Activated CD4-positive, alpha-beta T cell treated with anti-CD3 and anti-CD28 coated beads, Interleukin-2, Interleukin-6, amounts not matched to agents 100 ng/mL and 50 ng/mL, durations not matched to agents 16 hours and 8 hours (primary cell): ENCODE data around the gene RFXANK.
"Not testable (repeated sequence)": the region's sequence is repeated elsewhere in the genome, so short reads cannot be mapped to it uniquely, and the experiment has no call there.

Source experiments
- DNase-seq: peaks from one replicate; pipeline ENCODE4 v3.0.0-alpha.2; 2020

Gene RFXANK

DNA sequence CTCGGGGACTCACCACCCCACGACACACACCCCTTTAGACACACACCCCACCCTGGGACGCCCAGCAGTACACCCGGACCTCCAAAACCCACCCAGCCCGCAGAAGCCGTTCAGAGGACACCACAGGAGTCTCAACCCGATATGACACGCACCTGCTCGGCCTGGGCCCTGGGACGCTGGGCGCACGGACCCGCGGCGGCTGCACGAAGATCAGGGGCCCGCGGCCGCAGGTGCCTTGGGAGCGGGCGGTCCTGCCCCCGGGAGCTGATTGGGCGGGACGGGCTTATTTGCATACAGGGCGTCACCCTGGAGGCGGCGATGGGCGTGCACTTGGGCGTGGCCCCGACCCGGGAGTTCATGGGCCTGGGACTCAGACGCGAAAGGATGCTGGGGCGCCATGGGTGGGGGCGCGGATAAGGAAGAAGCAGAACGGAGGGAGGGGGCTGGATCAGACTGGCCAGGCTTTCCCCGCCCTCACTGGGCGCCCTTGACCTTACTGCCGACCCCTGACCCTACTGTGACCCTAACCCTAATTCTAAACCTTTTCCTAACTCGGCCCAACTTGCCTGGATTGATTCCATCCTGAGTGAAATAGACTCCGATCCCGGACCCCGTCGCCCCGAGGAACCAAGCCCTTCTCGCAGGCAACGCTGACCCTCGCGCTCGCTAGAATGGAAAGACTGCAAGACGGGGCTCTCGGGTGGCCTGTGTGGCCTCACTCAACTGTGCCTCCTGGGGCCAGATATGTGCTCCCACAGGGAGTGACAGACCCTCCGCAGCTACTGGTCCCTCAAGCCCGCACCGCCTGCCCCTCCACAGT, 21.8 kb upstream of the RFXANK start, which contains the start of gene MEF2B:
MEF2B (minus strand) TSS at position 211 of the 820 bp plus-strand sequence. CDS start 19,528 bp downstream, outside the sequence.
- peak; percentile 79 for DNase-seq

DNA sequence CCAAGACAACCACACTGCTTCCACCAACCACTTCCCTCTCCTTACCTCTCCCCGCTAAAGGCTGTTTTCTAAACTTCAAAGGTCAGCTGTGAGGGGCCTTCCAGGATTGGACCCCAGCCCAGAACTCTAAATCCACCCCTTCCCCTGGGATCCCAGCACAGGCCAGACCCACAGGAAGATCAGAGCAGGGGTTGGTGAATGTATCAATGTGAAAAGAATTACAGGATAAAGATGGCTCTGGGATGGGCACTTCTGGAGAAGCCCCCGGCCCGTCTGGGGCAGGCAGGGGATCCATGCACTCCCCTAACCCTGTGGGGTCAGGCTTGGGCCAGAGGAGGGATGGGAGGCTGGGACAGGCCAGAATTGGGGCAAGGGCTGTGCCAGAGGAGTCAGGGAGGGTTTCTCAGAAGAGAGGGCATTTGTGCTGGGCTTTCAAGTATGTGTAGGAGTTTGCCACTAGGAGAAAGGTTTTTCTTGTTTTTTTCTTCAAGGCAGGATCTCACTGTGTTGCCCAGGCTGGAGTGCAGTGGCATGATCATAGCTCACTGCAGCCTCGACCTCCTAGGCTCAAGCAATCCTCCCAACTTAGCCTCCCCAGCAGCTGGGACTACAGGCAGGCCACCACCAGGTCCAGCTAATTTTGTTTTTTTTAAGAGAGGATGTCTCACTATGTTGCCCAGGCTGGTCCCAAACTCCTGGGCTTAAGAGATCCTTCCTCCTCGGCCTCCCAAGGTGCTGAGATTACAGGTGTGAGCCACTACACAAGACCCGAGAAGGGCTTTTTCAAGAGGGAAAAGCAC, 21.0 kb upstream of the RFXANK start:
- DNase-seq: no peak

- no peak for DNase-seq
Measured at GRCh38 chr19:19171821-19172532, 20.1 kb upstream of the RFXANK start.

- DNase-seq: not testable (repeated sequence)
Measured at GRCh38 chr19:19173243-19173642, 18.8 kb upstream of the RFXANK start.

- DNase-seq: no peak
Measured at GRCh38 chr19:19176950-19177349, 15.1 kb upstream of the RFXANK start.

- DNase-seq: no peak
Measured at GRCh38 chr19:19179548-19180441, 12.3 kb upstream of the RFXANK start.

DNA sequence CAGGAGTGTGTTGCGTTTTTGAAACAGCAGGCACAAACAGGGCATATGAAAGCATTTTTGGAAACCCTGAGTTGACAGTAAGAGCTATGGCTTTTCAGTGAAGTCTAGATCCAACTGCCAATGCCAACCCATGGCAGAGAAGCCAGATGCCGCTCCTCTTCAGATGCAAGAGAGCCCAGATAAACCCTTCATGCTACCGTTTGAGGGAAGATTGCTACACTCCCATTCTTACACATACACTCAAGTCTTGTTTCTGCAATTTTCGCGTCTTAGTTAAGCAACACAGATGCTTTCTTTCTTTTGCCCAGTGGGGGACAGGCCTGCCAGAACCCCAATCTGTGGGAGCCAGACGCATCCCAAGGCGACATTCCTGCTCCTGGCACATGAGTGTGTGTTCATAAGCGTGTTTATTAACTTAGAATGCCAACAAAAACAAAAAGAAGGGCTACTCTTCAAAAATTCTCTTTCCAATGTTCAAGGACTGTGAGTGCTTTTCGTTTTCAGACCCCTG, 10.5 kb upstream of the RFXANK start:
- DNase-seq: no peak

DNA sequence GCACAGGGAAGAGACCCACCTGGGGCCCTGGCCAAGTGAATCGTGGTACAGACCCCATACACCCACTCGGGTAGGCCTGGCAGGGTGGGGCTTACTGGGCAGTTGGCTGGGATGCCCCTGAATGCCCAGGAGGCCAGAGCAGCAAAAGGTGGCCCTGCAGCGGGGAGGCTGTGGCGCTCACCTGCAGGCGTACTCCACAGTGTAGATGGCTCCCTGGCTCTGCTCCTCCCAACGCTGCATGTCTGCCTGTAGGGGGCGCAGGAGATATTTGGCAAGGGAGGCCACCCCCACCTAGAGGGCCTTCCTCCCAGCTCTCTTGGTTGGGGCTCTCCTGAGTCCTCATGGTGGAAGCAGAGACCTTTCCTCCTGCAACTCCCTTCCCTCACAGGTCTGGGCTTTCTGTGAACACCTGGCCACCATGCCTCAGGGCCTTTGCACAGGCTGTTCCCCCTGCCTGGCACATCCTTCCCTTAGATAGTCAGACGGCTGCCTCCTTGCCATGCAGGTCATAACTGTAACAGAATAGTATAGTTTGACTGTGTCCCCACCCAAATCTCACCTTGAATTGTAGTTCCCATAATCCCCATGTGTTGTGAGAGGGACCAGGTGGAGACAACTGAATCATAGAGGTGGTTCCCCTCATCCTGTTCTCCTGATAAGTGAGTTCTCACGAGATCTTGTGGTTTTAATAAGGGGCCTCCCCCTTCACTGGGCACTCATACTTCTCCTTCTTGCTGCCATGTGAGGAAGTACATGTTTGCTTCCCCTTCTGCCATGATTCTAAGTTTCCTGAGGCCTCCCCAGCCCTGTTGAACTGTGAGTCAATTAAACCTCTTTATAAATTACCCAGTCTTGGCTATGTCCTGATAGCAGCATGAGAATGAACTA, 6.0 kb upstream of the RFXANK start:
- peak; percentile 73 for DNase-seq

DNA sequence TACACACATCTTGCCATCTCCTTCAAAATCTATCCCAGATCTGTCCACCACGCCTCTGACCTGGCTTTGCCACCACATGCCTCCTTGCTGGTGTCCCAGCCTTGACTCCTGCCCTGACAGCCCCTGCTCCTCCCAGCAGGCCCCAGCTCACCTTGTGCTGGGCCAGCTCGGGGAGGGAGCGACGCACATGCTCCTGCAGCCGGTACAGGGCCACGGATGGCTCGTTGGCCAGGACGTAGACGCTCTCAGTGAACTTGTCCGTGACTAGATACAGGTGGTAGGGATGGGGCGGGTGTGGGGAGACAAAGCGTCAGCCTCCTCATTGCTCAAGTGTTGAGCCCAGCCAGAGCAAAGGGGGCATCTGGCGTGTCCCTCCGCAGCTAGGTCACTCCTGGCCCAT, 5.3 kb upstream of the RFXANK start:
- DNase-seq: no peak

DNA sequence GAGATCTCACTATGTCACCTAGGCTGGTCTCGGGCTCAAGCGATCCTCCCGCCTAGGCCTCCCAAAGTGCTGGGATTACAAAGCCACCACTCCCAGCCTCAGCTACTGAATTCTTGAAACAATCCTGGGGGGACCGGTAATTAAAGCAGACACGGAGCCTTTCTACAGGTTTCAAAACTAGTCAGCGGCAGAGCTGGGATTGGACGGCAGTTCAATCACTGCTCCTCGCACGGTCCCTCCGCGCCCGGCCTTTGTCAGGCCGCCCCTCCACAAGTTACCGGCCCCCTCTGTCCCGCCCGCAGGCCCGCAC, 335 bp upstream of the RFXANK start:
- no peak for DNase-seq

DNA sequence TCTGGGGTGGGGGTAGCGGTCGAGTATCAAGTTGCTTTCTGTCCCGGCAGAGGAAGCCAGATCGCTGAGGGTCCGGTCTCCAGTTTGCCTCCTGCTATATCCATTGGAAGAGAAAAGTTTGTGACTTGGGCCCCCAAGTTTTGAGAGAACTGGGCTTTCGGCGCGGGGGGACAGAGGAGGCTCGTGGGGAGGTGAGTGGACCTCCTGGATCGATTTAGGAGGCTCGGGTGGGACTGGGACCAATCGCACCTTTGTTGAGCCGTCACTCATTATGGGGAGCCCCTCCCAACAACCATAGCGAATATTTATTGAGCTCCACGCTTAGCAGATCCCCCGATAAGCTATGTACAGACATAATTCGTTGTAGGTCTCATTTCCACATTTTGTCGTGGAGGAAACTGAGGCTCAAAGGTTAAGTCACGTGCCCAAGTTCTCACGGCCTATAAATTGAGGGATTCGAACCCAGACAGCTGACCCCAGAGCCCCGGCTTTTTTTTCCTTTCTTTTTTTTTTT, 909 bp downstream of the RFXANK start:
- no peak for DNase-seq

GRCh38 chr19:19193926-19194325, 1.9 kb downstream of the RFXANK start:
- DNase-seq: no peak

DNA sequence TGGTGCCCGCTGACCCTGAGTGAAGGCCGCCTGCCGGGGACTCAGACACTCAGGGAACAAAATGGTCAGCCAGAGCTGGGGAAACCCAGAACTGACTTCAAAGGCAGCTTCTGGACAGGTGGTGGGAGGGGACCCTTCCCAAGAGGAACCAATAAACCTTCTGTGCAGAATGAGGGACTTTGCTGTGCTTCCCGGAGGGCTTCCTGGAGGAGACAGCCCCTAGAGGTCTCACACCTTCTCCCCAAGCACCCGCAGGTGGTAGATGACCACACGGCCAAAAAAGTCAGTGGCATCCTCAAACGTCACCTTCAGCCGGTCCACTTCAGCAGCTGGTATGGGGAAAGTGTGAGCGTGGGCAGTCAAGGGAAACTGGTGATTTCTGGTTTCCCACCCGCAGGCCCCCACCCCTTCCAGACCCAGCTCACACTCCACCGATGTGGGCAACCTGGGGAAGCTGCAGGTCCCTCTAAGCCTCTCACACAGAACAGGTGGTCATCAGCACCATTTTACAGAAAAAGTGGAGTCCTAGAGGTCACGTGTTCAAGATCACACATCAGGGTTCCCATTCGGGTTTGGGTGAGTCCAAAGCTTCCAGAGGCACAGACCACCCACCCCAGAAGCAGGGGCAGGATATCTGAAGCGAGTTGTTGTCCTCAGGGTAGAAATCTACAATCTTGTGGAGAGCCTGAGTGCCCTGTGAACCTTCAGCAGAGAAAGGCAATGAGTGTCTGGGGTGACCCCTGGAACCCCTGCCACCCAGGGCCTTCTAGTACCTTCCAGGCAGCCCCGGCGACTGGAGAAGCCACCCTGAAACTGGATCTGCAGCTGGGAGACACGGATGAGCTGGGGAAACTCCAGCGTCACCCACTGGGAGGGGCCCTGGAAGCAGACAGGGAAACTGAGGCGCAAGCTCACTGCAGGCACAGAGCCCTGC, 9.9 kb downstream of the RFXANK start:
- DNase-seq: no peak

- DNase-seq: peak; percentile 13
Measured at GRCh38 chr19:19202707-19203011, 10.6 kb downstream of the RFXANK start.

- DNase-seq: peak; percentile 95
Measured at GRCh38 chr19:19203012-19203856, 11.2 kb downstream of the RFXANK start, which contains the start of gene NR2C2AP. TSS of gene NR2C2AP (minus strand) at chr19:19203414. CDS start at chr19:19203060, 354 bp downstream.

DNA sequence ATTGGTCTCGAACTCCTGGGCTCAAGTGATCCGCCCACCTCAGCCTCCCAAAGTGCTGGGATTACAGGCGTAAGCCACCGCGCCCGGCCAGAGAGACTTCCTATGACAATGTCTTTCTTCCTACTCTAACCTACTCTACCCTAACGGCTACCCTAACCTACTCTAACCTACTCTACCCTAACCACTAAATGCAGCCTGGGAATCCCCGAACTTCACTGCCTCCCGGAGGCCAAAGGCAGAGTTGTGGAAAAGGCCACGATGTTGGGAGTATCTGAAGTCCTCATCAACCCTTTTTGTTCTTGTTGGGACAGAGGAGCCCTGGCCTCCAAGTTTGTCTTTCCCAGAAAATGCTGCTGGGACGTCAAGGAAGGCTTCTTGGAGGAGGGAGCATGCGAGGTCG, 12.1 kb downstream of the RFXANK start:
- DNase-seq: no peak

GRCh38 chr19:19205416-19206410, 13.7 kb downstream of the RFXANK start:
- DNase-seq: no peak

DNA sequence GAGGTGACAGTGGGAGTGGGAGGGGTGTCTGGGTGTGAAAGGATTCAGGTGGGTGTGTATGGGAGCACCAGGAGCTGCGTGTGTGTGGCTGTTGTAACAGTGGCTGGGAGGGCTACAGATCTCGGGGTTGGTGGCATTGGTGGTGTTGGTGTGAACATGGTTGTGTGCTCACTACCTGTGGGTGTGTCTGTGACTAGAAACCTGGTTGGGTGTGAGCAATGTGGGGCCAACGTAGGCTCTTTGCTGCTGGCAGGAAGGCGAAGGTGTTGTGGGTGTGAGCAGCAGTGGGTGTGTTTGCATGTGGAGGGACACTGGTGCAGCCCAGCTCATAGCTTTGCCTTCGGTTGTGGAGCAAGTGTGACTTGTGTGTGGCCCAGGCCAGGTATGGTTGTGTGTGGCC, 14.9 kb downstream of the RFXANK start:
- DNase-seq: no peak
